A204.1 (cell line): ENCODE data around the gene ASIC3.

Experiments used
- FAIRE-seq: peaks from 2 replicates; lab custom pipeline; 2012; peaks lifted over from hg19 to GRCh38; lab: Jason Lieb, UNC

The ASIC3 gene

DNA sequence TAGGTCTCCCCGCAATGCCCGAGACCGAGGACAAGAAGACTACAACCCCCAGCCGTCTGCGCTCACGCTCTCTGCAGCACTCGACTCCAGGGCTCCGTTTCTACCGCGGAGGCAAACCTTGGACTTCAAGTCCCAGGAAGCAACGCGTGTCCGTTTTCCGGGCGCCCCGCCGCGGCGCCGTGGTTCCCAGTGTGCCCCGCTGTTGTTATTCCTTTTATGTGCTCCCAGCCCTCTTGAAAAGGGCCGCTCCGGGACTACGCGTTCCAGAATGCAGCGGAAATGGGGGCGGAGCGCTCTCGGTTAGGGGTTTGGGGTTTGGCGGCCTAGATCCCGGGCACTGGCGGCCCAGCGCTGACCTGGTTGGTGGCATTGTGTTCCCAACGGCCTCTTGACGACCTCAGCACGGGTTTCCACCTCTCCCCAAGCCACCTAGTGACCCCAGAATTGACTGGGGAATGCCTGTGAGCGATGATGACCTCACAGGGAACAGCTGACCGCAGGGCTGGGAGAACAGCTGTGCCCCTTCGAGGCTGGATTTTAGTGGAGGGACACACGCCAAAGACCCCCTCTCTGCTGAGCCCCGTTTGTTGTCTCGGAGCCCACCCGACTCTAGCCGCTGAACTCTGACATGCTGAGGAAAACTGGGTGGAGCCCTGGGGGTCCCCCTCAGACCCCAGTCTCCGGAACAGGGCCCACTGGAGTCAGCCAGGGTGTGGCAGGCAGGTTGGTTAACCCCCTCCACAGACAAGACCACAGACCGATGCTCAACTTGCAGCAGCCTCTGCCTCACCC, 9.9 kb downstream of the ASIC3 start:
- peak; percentile 99 for FAIRE-seq

DNA sequence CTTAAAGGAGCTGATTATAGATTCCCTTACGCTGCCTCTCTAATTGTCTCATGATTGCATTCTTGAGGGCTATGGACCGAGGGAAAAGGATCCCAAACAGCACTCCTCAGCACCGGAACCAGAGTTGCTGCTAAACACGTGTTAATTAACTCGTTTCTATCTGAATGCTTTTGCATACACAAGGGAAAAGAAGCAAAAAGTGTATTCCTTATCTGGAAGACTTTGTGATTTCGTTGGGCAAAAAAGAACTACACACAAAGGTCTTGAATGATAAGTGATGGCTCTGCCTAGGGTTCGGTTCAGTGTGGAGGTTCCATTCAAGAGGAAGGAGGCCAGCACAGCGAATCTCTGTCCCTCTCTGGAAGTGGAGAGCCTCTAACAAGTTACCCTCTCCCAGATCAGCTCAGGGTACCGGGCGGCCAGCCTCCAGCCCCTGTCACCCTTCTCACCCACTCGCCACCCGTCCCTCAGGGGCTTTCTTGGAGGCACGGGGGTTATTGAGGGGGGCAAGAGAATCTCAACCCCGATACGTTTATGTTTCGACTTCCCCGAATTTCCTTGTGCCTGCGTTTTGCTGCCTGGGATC, 10.5 kb downstream of the ASIC3 start:
- no peak for FAIRE-seq

DNA sequence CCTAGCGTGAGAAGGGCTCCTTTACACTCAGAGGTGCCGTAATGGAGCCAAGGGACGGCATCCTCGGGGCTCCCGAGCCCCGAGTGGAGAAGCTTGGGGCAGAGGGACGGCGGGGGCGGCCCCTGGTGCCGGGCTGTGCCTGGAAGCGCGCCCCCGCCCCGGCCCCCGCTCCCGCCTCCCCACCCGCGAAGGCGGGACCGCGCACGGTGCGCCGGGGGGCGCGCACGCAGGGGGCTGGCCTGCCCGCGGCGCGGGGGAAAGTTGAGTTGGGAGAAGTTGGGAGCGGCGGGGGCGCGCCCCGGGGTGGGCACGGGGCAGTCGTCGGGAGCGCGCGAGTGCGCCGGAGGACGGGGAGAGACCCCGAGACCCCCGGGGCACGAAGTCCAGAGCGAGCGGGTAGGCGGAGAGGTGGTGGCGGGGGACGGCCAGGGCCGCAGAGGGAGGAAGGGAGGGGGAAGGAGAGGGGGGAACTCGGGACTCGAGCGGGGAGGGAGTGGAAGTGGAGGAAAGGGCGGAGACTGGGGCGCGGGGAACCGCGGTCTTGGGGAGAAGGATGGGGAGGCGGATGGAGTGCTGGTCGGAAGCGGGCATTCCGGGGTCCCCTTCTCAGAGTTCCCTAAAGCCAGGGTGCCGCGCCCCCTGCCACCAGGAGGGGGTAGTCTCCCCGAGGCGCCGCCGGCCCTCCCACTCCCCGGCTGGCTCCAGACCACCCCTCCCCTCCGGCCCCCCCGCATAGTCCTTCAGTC, 11.2 kb downstream of the ASIC3 start, which contains the start of gene SLC4A2:
SLC4A2 (plus strand) TSS at position 223 of the 746 bp plus-strand sequence. CDS start 2,399 bp downstream, outside the sequence.
- FAIRE-seq, result no peak

DNA sequence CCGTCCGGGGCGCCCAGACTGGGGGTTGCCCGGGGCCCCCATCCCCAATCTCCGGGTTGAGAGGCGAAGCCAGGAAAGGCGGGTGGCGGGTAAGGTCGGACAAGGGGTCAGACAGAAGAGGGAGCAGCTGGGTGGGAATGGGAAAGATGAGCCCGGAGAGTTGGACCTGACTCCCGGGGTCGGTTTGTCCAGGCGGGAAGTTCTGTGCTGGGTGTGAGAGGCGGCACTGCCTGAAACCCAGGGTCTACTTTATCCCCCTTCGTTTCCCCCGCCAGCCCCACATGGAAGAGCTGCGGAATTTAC, 11.7 kb downstream of the ASIC3 start:
- FAIRE-seq, result no peak

DNA sequence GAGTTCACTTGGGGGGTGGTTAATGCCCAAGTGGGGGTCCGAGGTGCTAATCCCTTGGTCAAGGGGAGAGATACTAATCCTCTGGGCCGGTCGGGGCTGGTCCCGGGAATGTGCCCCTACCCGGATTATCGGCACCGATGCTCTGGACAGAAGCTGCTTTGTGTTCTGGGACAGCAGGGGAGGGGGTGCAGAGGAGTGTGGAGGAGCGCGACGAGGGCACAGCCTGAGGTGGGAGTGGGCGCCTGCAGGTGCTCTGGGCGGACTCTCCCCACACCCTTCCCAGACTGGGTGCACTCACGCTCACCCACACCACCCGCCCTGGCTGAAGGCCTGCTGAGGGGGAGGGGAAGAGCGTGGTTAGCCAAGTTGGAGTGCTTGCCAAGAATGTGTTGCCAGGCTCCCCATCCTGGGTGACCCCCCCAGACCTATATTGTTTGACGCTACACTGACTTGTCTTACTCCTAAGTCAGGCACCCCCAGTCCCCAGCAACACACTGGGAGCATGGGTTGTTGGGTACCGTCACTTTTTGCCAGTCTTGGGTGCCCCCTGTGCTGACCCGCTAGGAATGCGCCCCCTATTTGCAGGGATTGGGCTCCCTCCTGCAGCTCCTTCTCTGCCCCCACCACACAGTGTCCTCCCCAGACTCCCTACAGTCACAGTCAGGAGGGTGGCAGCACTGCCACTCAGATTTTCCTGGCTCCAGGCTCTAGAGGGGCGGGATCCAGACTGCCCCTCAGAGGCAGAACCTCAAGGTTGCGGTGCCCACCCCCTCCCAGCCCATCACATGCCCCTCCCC, 12.3 kb downstream of the ASIC3 start:
- FAIRE-seq, result no peak

DNA sequence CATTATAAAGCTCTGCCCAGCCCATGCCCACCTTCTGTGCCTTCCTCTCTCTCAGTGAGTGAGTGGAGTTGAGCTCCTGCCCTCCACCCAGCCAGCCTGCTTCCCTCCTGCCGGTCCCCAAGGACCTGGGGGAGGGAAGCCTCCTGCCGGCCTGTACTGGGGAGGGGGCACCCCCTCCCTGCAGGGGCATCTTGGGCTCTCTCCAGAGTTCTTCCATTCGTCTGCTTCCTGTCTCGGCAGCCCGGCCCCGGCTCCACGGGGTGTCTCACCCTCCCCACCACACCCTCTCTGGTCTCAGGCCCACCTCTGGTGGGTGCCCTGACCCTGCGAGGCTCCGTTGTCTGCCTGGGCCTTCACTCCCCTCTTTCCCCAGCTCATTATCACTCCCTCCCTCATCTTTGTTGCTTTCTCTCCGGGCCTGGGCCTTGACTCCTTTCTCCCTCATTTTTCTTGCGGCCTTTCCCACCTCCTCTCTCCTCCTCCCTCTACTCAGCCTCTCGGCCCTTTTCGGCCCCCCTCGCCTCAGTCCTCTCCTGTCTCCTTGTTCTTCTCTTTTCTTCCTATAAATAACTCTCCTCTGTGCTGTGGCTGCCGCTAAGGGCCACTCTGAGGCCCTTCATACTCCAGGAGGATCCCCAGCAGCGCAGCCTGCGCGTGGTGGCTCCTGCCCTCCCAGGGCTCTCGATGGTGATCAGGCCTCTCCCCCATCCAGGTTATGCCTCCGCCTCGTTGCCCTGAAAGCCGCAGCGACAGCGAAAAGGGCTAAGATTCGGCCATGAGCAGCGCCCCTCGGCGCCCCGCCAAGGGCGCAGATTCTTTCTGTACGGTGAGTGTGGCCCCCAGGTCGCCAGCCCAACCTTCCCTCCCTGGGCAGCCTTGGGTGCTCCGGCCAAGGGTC, 13.1 kb downstream of the ASIC3 start:
- no peak for FAIRE-seq

DNA sequence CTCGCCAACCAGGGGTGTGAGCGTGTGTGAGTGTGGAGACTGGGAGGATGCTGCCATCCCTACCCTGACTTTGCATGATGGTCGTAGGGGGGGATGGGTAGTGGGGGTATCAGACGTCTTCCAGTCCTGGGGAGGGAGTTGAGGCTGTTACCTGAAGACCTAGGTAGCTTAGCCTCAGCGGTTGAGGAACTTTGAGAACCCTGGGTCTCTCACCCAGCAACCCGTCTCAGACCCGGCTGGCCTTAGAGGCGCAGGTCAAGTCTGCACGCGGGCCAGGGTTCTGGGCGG, 13.7 kb downstream of the ASIC3 start:
- no peak for FAIRE-seq

DNA sequence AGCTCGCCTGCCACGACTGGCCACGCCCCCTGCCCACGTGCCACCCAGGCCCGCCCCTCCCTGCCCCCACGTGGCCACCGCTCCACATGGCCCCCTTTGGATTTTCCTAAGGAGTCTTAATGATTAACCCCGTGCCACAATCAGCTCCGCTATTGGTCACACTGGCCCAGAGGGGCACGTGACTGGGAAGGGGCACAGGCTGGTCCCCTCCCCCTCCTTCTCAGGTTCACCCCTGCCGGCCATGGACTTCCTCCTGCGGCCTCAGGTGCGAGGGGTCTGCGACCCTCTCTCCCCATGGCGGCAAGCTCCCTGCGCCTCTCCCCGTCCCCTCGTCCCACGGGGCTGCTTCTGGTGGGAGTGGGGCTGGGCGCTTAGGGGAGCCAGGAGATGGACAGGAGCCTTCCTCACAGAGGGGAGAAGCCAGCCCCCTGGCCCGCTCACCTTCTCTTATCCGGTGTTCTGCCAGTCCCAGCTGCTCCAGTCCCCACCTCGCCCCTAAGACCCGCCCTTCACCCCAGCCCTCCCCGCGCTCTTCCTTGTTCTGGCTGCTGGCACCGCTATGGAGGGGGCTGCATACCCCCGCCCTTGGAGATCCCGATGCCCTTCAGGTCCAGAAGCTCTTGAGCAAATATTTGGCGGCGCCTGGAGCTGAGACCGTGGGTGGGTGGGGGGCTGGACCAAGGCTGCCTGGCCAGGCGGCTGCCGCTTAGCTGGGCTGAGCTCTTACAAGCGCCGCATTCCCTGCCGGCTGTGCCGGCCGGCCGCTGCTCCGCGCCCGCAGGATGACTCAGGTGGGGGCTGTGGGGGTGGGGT, 14.3 kb downstream of the ASIC3 start:
- no peak for FAIRE-seq

DNA sequence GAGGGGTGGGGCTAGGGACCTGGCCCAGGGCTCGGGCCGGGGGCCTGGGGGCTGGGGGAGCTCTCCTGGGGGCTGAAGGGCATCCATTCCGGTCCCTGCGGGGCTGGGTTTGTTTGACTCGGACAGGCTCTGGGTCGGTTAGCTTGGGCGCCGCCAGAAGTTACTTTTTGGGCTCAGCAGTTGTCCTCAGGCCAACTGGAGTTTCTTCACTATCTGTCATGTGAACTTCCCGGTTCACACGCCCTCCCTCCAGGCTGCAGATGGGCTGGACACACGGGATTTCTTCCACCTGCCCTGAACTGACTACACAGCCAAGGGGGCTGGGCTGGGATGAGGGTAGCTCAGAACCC, 14.9 kb downstream of the ASIC3 start:
- FAIRE-seq, result no peak

DNA sequence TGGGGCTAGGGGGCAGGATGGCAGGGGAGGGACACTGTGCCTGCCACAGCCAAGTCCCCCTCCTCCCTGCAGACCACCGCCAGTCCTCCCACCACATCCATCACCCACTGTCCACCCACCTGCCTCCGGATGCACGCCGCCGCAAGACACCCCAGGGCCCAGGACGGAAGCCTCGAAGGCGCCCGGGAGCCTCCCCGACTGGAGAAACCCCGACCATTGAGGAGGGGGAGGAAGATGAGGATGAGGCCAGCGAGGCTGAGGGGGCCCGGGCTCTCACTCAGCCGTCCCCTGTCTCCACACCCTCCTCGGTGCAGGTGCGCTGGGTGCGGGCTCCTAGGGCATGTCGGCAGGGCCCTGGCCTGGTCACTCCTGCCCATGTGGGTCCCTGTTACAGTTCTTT, 16.1 kb downstream of the ASIC3 start:
- no peak for FAIRE-seq

DNA sequence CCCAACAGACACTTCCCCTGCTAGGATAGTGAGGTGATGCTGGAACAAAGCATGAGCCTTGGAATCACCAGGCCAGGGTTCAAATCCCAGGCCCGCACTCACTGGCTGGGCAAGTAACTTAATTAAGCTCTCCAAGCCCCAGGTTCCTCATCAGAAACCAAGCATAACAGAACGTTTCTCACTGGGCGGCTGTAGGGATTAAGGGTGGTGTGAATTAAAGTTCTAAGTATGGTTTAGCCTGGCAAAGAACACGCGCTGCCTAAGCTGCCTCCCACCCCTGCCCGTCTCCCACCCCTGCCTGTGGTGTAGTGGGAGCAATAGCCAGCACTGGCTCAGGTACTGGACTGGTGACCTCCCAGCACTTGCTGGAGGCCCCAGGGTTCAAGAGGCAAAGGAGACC, 16.7 kb downstream of the ASIC3 start:
- no peak for FAIRE-seq

DNA sequence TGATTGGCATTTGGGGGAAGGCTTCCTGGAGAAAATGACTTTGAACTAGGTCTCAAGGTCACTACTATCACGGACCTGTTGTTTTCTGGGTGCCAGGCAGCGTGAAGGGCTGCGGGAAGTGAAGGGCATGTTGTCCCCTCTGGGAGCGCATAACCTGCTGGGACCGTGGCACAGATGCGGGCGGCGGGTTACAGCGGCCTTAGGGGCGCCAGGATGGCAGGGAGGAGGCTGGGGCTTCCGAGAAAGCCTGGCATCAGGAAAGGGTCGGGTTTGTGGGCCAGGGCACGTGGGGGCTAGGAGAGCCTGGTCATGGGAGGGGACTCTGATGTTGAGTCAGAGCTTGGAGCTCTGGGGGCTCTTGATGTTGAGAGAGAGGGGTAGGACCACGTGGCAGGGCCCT, 17.2 kb downstream of the ASIC3 start:
- no peak for FAIRE-seq

DNA sequence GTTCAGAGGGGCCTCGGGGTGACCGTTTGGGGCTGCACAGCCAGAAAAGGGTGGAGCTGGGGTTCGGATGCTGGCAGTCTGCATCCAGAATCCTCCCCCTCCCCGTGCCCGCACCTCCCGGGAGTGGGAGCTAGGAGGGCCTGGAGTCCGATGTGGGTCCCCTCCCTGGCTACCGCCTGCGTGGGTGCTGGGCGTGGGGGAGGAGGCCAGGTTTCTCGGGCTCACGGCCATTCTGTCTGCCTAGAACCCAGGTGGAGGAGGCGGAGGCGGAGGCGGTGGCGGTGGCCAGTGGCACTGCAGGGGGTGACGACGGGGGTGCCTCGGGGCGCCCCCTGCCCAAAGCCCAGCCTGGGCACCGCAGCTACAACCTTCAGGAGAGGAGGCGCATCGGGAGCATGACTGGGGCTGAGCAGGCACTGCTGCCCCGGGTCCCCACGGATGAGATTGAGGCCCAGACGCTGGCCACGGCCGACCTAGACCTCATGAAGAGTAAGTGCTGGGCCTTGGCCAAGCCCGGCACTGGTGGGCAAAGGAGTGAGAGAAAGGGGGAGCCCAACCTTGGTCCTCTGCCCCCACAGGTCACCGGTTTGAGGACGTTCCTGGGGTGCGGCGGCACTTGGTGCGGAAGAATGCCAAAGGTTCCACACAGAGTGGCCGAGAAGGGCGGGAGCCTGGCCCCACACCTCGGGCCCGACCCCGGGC, 18.1 kb downstream of the ASIC3 start:
- FAIRE-seq, result no peak

DNA sequence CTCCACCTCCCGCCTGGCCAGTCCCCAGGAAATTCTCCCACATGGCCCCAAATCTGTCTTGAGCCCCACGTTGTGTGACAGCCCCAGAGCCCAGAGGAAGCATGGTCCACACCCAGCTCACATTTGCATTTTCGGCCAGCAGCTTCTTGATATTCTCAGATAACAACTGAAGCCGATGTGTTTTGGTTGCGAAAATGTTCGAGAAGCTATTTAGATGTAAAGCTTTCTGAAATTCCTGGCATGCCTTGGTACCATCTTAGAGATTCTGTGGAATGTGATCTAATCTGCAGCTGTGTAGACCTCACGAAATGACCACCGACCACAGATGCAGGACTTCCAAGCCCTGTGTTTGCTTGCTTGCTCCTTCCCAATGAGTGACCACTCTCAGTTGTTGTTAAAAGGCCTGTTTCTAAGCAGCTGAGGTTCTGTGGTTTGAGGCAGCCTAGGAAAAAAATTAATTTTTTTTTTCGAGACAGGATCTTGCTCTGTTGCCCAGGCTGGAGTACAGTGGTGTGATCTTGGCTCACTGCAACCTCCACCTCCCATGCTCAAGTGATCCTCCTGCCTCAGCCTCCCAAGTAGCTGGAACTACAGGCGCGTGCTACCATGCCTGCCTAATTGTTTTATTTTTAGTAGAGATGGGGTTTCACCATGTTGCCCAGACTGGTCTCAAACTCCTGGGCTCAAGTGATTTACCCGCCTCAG, 19.9 kb downstream of the ASIC3 start:
- FAIRE-seq, result no peak

DNA sequence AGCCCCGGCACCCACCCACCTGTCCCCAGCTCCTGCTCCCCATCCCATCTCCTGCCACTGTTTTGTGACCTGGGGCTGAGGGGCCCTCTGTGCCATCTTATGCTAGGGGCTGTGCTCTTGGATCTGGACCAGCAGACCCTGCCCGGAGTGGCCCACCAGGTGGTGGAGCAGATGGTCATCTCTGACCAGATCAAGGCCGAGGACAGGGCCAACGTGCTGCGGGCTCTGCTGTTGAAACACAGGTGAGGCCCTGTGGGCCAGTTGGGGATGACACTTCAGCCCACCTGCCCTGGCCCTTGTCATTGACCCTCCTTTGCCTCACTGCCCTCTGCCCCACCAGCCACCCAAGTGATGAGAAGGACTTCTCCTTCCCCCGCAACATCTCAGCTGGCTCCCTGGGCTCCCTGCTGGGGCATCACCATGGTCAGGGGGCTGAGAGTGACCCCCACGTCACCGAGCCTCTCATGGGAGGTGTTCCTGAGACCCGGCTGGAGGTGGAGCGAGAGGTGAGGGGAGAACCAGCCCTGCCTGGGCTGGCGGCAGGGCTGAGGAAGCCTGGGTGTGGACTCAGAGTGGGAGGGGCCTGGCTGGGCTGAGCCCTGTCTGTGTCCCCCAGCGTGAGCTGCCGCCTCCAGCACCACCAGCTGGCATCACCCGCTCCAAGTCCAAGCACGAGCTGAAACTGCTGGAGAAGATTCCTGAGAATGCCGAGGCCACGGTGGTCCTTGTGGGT, 21.7 kb downstream of the ASIC3 start:
- no peak for FAIRE-seq

DNA sequence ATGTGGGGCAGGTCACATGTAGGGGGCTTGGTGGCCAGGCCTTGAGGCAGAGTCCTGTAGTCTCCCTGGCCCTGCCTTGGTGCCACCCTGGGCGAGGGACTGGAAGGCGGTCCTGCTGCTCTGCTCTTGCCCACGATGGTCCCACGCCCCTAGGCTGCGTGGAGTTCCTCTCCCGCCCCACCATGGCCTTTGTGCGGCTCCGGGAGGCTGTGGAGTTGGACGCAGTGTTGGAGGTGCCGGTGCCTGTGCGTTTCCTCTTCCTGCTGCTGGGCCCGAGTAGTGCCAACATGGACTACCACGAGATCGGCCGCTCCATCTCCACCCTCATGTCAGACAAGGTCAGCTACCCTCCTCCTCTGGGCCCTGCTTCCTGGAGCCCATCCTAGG, 22.2 kb downstream of the ASIC3 start:
- no peak for FAIRE-seq

DNA sequence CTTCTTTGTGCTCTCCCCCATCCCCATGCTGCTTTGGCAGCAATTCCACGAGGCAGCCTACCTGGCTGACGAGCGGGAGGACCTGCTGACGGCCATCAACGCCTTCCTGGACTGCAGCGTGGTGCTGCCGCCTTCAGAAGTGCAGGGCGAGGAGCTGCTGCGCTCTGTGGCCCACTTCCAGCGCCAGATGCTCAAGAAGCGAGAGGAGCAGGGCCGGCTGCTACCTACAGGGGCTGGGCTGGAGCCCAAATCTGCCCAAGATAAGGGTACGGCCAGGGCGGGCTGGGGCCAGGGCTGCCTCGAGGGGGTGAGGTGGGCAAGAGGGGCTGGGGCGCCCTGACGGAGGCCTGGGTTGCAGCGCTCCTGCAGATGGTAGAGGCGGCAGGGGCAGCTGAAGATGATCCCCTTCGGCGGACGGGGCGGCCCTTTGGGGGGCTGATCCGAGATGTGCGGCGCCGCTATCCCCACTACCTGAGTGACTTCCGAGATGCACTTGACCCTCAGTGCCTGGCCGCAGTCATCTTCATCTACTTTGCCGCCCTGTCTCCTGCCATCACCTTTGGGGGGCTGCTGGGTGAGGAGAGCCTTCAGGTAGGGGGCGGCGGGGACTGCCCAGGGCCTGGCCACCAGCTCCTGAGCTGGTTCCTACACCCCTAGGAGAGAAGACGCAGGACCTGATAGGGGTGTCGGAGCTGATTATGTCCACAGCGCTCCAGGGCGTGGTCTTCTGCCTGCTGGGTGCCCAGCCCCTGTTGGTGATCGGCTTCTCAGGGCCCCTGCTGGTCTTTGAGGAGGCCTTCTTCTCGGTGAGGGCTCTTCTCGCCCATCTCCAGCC, 22.9 kb downstream of the ASIC3 start:
- no peak for FAIRE-seq

DNA sequence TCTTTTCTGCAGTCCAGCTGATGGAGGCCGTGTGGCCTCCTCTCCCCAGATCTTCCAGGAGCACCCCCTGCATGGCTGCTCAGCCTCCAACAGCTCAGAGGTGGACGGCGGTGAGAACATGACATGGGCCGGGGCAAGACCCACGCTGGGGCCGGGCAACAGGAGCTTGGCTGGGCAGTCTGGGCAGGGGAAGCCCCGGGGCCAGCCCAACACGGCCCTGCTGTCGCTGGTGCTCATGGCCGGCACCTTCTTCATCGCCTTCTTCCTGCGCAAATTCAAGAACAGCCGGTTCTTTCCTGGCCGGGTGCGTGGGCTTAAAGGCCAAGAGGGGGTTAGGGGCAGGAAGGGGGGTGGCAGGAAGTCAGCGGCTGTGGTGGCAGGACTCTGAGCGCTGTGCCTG, 25.7 kb downstream of the ASIC3 start:
- no peak for FAIRE-seq
